Panc1 (cell line): ENCODE data around the gene PANK4.

Experiments
- POLR2AphosphoS5 ChIP-seq: IDR thresholded peaks from 2 replicates; pipeline ENCODE4 v1.6.1; 2012; ENCODE audit warnings: mild to moderate bottlenecking, low read depth, low read length, moderate library complexity
- REST ChIP-seq, 2 experiments: IDR thresholded peaks; 2 replicates each; pipeline ENCODE4 v1.6.1; 2011 to 2012; ENCODE audit warnings: low read depth in 2 of 2, control low read depth in 1 of 2, low read length in 1 of 2, mild to moderate bottlenecking in 1 of 2, moderate library complexity in 1 of 2; ENCODE audit not compliant: insufficient read depth in 1 of 2
- SIN3A ChIP-seq: IDR thresholded peaks from 2 replicates; pipeline ENCODE4 v1.6.1; 2012; ENCODE audit warnings: low read depth, mild to moderate bottlenecking, low read length, moderate library complexity, borderline replicate concordance; ENCODE audit not compliant: insufficient read depth
- TCF7L2 ChIP-seq: IDR thresholded peaks from 2 replicates; pipeline ENCODE4 v1.6.1; 2011; ENCODE audit warnings: mild to moderate bottlenecking, low read depth, low read length, inconsistent platforms
- TF ChIP-seq, protein P1 (sequence below): fragments of 450-650 bp; IDR thresholded peaks from 2 replicates; pipeline ENCODE4 v1.5.1; 2017; ENCODE audit warnings: mild to moderate bottlenecking

DNA sequence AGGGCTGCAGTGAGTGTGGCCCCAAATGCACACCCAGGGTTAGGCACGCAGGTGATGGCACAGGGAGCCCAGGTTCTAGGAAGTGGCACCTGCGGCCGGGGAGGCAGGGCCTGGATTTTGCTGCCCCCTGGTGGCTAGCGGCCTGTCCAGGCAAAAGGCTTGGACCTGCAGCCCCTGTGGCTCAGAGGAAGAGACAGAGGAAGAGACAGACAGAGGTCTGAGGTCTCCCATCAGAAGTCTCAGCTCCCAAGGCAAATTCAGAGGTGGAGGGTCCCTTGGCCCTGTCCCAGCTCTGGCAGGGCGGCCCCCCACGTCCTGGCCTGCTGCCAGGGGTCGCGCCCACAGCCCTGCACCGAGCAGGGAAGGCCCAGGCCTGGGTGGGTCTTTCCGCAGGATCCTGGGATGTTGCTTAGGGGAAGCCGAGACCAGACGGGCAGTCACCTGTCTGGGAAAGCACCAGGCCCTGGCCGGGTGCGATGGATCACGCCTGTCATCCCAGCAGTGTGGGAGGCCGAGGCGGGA lies 21.7 kb upstream of the PANK4 start:
- TF ChIP-seq, protein P1, sequence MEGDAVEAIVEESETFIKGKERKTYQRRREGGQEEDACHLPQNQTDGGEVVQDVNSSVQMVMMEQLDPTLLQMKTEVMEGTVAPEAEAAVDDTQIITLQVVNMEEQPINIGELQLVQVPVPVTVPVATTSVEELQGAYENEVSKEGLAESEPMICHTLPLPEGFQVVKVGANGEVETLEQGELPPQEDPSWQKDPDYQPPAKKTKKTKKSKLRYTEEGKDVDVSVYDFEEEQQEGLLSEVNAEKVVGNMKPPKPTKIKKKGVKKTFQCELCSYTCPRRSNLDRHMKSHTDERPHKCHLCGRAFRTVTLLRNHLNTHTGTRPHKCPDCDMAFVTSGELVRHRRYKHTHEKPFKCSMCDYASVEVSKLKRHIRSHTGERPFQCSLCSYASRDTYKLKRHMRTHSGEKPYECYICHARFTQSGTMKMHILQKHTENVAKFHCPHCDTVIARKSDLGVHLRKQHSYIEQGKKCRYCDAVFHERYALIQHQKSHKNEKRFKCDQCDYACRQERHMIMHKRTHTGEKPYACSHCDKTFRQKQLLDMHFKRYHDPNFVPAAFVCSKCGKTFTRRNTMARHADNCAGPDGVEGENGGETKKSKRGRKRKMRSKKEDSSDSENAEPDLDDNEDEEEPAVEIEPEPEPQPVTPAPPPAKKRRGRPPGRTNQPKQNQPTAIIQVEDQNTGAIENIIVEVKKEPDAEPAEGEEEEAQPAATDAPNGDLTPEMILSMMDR, result peak; percentile 97
- no peak for TF ChIP-seq SIN3A
- TF ChIP-seq POLR2AphosphoS5, result no peak; the same call in 1 of the 2 replicates
- no peak for TF ChIP-seq TCF7L2
- TF ChIP-seq REST (IDR thresholded peaks at IDR 0.05; ENCODE audit: insufficient read depth in 1 of 2, low read depth in 2 of 2, low read length in 1 of 2), result 0 out of 4 replicates have a peak, but pooled peaks of 1 of the 2 experiments have one; percentile 40
